ENCODE measurements around the gene ZFP62.

- TF ChIP-seq POLR2AphosphoS5 (IDR thresholded peaks at IDR 0.05; ENCODE audit: low read depth, low read length) (no peak), POLR2A (IDR thresholded peaks at IDR 0.05; ENCODE audit: low read depth, low read length) (no peak), PAX5 (IDR thresholded peaks at IDR 0.05; ENCODE audit: insufficient read depth, low read length, severe bottlenecking) (no peak), TAF1 (IDR thresholded peaks at IDR 0.05; ENCODE audit: low read depth, low read length) (no peak)
Observed at GRCh38 chr5:180853848-180854176, 7.3 kb downstream of the ZFP62 start.

Data from GM12891 (cell line).